Activated T-helper 1 cell treated with Interleukin-2 at 50 U/mL for 16 hours (primary cell): Measurements from ENCODE around the gene CCNJL.
"Not testable (repeated sequence)": the region's sequence is repeated elsewhere in the genome, so short reads cannot be mapped to it uniquely, and the experiment has no call there.

Experiments
- DNase-seq: peaks from one replicate; pipeline ENCODE4 v3.0.0-alpha.2; 2020; ENCODE audit warnings: low read depth

CCNJL gene

GRCh38 chr5:160312134-160312959, at the start of gene CCNJL:
CCNJL (minus strand) TSS chr5:160312564; CDS start chr5:160311923, 641 bp downstream.
- no peak for DNase-seq

DNA sequence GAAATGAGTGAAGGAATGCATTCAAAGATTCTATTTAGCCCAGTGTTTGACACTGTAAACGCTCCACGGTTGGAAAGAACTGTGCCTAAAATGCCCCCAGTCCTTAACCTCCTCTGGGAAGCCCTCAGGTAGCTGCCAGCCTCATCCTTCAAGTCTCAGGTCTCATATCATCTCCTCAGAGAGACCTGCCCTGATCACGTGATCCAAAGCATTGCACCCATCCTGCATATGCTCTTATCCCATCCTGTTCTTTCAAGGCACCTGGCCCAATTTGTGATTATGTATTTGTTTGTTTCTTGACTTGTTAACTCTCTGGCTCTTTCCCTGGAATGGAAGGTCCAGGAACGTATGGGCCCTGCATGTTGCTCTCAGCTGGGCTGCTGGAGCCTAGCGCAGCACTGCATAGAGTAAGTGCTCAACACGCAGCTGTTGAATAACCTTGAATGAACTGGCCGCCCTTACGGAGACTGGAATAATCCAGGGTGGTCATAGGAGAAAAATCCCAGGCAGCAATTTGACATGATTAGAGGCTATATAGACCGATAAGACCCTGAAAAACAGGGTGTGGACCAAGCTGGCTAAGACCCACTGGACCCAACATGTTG, 49.4 kb upstream of the CCNJL start:
- DNase-seq, result no peak

- no peak for DNase-seq
Observed at GRCh38 chr5:160360310-160360709, 47.9 kb upstream of the CCNJL start.

DNA sequence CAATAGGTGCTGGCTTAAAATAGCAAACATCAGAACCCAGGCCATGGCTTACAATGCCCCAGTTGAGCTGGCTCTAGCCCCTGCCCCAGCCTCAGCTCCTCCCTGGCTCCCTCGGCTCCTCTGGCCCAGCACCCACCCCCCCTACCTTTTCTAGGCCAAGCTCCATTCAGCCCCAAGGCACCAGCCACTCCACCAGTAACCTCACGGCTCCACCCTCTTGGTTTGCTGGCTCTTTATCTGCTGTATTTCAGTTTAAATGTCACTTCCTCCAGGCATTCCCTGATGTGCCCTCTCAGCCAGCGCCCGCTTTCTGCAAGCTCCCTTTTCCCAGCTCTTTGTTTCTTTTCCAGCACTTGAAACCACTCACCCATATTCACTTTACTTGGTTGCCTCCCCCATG, 47.5 kb upstream of the CCNJL start:
- no peak for DNase-seq

GRCh38 chr5:160359242-160359641, 46.9 kb upstream of the CCNJL start:
- no peak for DNase-seq

DNA sequence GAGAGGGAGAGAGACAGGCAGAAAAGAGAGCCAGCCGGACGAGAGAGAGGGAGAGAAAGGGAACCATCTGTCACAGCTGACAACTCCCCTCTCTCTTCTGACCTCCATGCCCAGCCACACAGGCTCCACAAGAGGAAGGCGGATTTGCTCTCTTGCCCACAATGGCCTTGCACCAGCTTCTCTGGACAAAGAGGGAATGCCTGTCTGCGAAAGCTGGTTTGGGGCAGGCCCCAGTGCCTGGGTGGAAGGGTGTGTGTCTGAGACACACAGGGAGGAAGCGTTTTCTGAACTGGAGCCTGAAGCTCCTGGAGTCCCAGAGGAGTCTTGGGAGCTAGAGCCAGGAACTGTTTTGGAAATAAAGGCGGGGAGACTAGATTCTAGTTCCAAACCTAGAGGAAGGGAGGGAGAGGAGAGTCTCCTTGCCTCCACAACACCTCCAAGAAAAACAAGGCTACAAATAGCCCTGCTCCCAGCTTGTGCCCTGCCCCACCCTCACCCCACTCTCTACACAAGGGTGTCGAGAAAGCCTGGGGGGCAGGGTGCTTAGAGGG, 45.6 kb upstream of the CCNJL start:
- no peak for DNase-seq

GRCh38 chr5:160357394-160357793, 45.0 kb upstream of the CCNJL start:
- no peak for DNase-seq

GRCh38 chr5:160356550-160357347, 44.4 kb upstream of the CCNJL start:
- no peak for DNase-seq

GRCh38 chr5:160354666-160355065, 42.3 kb upstream of the CCNJL start:
- no peak for DNase-seq

DNA sequence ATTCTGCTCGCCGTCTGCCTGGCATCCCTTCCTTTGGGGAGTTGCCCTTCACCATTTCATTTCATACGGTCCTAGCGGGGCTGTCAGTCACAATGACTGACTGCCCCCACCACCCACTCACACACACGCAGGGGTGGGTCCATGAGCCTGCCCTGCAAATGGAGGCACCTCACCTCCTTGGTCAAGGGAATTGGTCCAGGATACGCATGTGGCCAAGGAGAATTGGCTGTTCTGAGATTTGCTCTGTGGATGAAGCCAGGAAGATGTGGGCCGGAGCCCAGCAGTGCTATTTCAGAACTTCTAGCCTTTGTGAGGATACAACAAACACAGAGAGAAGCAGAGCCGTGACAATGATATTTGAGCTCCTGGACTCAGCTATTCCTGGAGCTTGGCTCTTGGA, 41.0 kb upstream of the CCNJL start:
- DNase-seq, result no peak

- no peak for DNase-seq
Observed at GRCh38 chr5:160352308-160352707, 39.9 kb upstream of the CCNJL start.

- no peak for DNase-seq
Observed at GRCh38 chr5:160349935-160350303, 37.6 kb upstream of the CCNJL start.

- DNase-seq, result no peak
Observed at GRCh38 chr5:160349249-160349934, 37.0 kb upstream of the CCNJL start.

DNA sequence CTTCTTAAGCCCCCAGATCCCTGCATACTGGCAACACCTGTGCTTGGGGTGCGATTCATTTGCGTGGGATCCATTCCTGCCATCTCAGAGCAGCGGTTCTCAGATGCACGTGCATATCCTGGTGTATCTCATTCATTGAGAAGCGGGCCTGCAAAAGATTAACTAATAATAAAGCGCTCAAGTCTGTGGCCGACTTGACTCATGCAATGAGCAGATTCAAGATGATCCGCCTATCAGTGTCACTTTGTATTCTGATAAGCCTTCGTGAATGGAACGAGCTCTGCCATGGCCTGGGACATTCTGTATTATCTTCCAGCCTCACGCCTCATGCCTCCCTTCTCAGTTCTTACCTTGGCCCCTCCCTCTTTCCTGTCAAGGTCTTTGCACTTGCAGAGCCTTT, 35.7 kb upstream of the CCNJL start:
- no peak for DNase-seq

GRCh38 chr5:160347448-160347847, 35.1 kb upstream of the CCNJL start:
- no peak for DNase-seq

- no peak for DNase-seq
Observed at GRCh38 chr5:160342413-160342941, 30.1 kb upstream of the CCNJL start.

GRCh38 chr5:160341309-160341870, 29.0 kb upstream of the CCNJL start:
- no peak for DNase-seq

GRCh38 chr5:160340513-160340912, 28.1 kb upstream of the CCNJL start:
- not testable (repeated sequence) for DNase-seq

DNA sequence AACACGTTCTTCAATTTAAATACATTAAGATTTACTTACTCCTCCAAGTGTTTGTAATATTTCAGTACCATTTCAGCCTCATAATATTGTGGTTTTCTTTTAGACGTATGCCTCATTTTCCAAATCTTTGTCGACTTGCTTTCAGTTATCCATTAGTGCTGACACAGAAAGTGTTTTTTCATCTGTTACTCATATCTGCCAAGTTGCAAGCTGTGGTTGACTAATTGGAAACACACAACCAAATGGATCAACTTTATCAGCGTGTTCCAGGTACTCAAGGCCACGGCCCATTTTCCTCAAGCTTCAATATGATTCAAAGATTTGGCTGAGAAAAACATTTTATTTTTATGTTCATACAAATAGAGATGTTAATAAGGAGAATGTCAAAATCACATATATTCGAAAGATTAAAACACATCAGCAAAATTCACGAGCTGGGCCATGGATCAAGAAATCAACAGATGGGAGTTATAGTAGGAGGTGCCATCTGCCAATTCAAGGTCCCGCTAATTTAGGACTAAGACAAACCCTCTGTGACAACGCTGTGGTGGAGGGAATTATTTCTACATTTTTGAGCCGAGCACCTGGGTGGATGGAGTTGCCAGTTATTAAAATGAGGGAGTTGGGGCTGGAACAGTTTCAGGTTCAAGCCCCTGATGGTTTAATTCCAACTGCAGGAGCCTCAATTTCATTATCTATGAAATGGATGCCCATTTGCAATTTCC, 27.2 kb upstream of the CCNJL start:
- DNase-seq, result no peak

- DNase-seq, result not testable (repeated sequence)
Observed at GRCh38 chr5:160334716-160335115, 22.4 kb upstream of the CCNJL start.

GRCh38 chr5:160333721-160334120, 21.4 kb upstream of the CCNJL start:
- DNase-seq, result no peak
